Trophoblast cell (in vitro differentiated cells and primary cell): ENCODE results near the gene SPEF1.

Experiments
- DNase-seq, 2 donors: peaks; one replicate each; pipeline ENCODE4 v3.0.0-alpha.2; 2016
- H2AFZ ChIP-seq: 2 replicates; pipeline ENCODE4 v1.6.1; 2013; ENCODE audit warnings: low read length, moderate library complexity, mild to moderate bottlenecking; ENCODE audit not compliant: insufficient read depth, poor library complexity
- H2AK5ac ChIP-seq: 2 replicates; pipeline ENCODE4 v1.6.1; 2013; ENCODE audit warnings: mild to moderate bottlenecking, low read length
- H2BK120ac ChIP-seq: 2 replicates; pipeline ENCODE4 v1.6.1; 2013; ENCODE audit warnings: low read length, mild to moderate bottlenecking, moderate library complexity; ENCODE audit not compliant: insufficient read depth, poor library complexity
- H2BK12ac ChIP-seq: 2 replicates; pipeline ENCODE4 v1.6.1; 2013; ENCODE audit warnings: mild to moderate bottlenecking, low read length, moderate library complexity
- H2BK5ac ChIP-seq: 2 replicates; pipeline ENCODE4 v1.6.1; 2013; ENCODE audit warnings: low read length, low read depth, moderate library complexity, mild to moderate bottlenecking; ENCODE audit not compliant: poor library complexity
- H3K14ac ChIP-seq: 2 replicates; pipeline ENCODE4 v1.6.1; 2013; ENCODE audit warnings: mild to moderate bottlenecking, low read length
- H3K18ac ChIP-seq: 2 replicates; pipeline ENCODE4 v1.6.1; 2013; ENCODE audit warnings: mild to moderate bottlenecking, low read length
- H3K23ac ChIP-seq: 2 replicates; pipeline ENCODE4 v1.6.1; 2013; ENCODE audit warnings: low read length
- H3K27ac ChIP-seq: 2 replicates; pipeline ENCODE4 v1.5.1; 2013; ENCODE audit warnings: low read depth, mild to moderate bottlenecking, inconsistent platforms, low read length, moderate library complexity
- H3K27me3 ChIP-seq: 2 replicates; pipeline ENCODE4 v1.6.1; 2013; ENCODE audit warnings: inconsistent platforms, mild to moderate bottlenecking, low read length, moderate library complexity; ENCODE audit not compliant: insufficient read depth
- H3K36me3 ChIP-seq, 2 experiments: 1 replicate in 1 of 2; 2 replicates in 1 of 2; pipeline ENCODE4 v1.6.1; 2013; ENCODE audit warnings: low read length in 2 of 2, mild to moderate bottlenecking in 2 of 2, moderate library complexity in 1 of 2; ENCODE audit not compliant: insufficient read depth in 2 of 2, control insufficient read depth in 1 of 2
- H3K4ac ChIP-seq: 2 replicates; pipeline ENCODE4 v1.6.1; 2013; ENCODE audit warnings: low read depth, mild to moderate bottlenecking, low read length, moderate library complexity
- H3K4me1 ChIP-seq, 2 experiments: 1 replicate in 1 of 2; 2 replicates in 1 of 2; pipeline ENCODE4 v1.6.1; 2013; ENCODE audit warnings: low read length in 2 of 2, mild to moderate bottlenecking in 2 of 2, moderate library complexity in 1 of 2; ENCODE audit not compliant: insufficient read depth in 2 of 2, control insufficient read depth in 1 of 2
- H3K4me2 ChIP-seq: 2 replicates; pipeline ENCODE4 v1.6.1; 2013; ENCODE audit warnings: inconsistent platforms, mild to moderate bottlenecking, low read length, moderate library complexity
- H3K4me3 ChIP-seq: 2 replicates; pipeline ENCODE4 v1.5.1; 2013; ENCODE audit warnings: mild to moderate bottlenecking, low read depth, low read length, inconsistent platforms
- H3K79me1 ChIP-seq: one replicate; pipeline ENCODE4 v1.6.1; 2013; ENCODE audit warnings: low read length
- H3K79me2 ChIP-seq: 2 replicates; pipeline ENCODE4 v1.6.1; 2013; ENCODE audit warnings: low read length, mild to moderate bottlenecking; ENCODE audit not compliant: control insufficient read depth, insufficient read depth, poor library complexity
- H3K9ac ChIP-seq: 2 replicates; pipeline ENCODE4 v1.6.1; 2013; ENCODE audit warnings: mild to moderate bottlenecking, low read length
- H3K9me3 ChIP-seq: 2 replicates; pipeline ENCODE4 v1.6.1; 2013; ENCODE audit warnings: low read depth, mild to moderate bottlenecking, control low read depth, inconsistent platforms, low read length; ENCODE audit not compliant: insufficient read depth
- H4K12ac ChIP-seq: 2 replicates; pipeline ENCODE4 v1.6.1; 2013; ENCODE audit warnings: low read depth, mild to moderate bottlenecking, low read length, moderate library complexity
- H4K8ac ChIP-seq: 2 replicates; pipeline ENCODE4 v1.6.1; 2013; ENCODE audit warnings: low read depth, mild to moderate bottlenecking, low read length, moderate library complexity
- H4K91ac ChIP-seq: one replicate; pipeline ENCODE4 v1.6.1; 2013; ENCODE audit warnings: low read depth, mild to moderate bottlenecking, low read length, moderate library complexity
- WGBS: extraction: QIAGEN DNeasy Blood & Tissue Kit; methylation state at CpG from one replicate; pipeline ENCODE4 v1.1.7; 2013; ENCODE audit warnings: missing lambda C conversion rate; ENCODE audit not compliant: insufficient read length, insufficient coverage; ENCODE audit errors: extremely low coverage; 5-methylcytosine and 5-hydroxymethylcytosine counted together

SPEF1 gene

DNA sequence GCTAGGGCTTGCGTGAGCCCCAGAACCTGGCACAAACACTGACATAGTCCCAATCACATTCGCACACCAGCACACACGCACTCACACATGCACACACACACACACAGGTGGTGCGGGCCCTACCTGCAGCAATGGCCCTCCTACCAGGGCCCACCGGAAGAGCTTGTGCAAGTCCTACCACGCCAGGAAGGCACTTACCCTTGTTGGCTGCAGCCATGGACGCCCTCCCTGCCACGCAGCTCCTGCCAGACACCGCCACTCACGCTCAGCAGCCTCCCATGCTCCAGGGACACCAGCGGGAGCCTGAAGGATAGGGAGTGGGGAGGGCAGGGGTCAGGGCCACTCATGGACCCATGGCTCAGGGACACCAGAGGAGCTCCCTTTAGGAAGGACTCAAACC is 21.4 kb downstream of the SPEF1 start:
- Histone ChIP-seq H3K18ac (no peak overlapping the region), H2AK5ac (no peak overlapping the region), H2BK5ac (no peak overlapping the region), H3K79me1 (no peaks in the 10 kb centered on the region), H3K23ac (no peak overlapping the region), H4K12ac (no peak overlapping the region), H3K79me2 (no peaks in the 10 kb centered on the region), H3K14ac (no peak overlapping the region), H3K27me3 (no peaks in the 10 kb centered on the region), H2BK120ac (no peak overlapping the region), H3K27ac (no peak overlapping the region), H3K9ac (no peak overlapping the region), H3K36me3 (peaks cover 4% of the 10 kb centered on the region in 2 experiments), H3K9me3 (no peaks in the 10 kb centered on the region), H4K91ac (no peak overlapping the region), H3K4me3 (no peak overlapping the region), H4K8ac (no peak overlapping the region), H3K4ac (no peak overlapping the region), H2AFZ (no peak overlapping the region), H3K4me1 (peaks cover 0 to 3% of the 10 kb centered on the region in 2 experiments), H3K4me2 (no peak overlapping the region), H2BK12ac (no peak overlapping the region)
- no CpG with 5 or more reads among the region's 11 CpGs for WGBS
- DNase-seq = no peak

DNA sequence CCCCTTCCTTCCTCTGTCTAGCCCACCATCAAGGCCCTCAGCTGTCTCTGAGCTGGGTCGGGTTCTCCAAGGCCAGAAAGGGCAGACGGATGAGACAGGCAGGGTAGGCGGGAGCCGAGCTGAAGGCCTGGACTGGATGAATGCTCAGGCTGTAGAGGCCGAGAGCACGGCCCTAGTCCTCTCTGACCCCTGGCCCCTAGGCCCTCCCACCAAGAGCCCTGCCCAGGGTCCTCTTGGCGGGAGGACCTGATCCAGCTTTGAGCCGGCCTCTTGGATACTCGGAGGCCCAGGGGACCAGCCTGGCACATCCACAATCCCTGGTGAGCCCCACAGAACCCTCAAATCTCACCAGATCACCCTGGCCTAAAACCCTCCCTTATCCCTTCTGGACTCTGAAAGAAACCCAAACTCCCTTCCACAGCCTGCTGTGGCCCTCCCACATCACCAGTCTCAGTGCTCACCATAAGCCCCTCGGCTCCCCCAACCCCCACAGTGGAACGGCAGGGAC is 21.9 kb downstream of the SPEF1 start:
- no peaks in the 10 kb centered on the region for H3K9me3 ChIP-seq
- no peak overlapping the region for H3K9ac ChIP-seq
- H3K79me2 ChIP-seq = no peaks in the 10 kb centered on the region
- H2AFZ ChIP-seq = no peak overlapping the region
- H4K12ac ChIP-seq = no peak overlapping the region
- no peaks in the 10 kb centered on the region for H3K27me3 ChIP-seq
- no peak overlapping the region for H3K23ac ChIP-seq
- no peak overlapping the region for H3K18ac ChIP-seq
- no peak overlapping the region for H3K4me3 ChIP-seq
- no peak overlapping the region for H2AK5ac ChIP-seq
- WGBS = no CpG with 5 or more reads among the region's 11 CpGs
- no peak overlapping the region for H3K4me2 ChIP-seq
- H4K91ac ChIP-seq = no peak overlapping the region
- H3K4ac ChIP-seq = no peak overlapping the region
- H2BK5ac ChIP-seq = no peak overlapping the region
- H2BK120ac ChIP-seq = no peak overlapping the region
- DNase-seq = no peak
- H3K4me1 ChIP-seq = peaks cover 0 to 3% of the 10 kb centered on the region in 2 experiments
- H2BK12ac ChIP-seq = no peak overlapping the region
- no peaks in the 10 kb centered on the region for H3K79me1 ChIP-seq
- H3K36me3 ChIP-seq = peaks cover 4% of the 10 kb centered on the region in 2 experiments
- no peak overlapping the region for H3K14ac ChIP-seq
- no peak overlapping the region for H3K27ac ChIP-seq
- H4K8ac ChIP-seq = no peak overlapping the region

DNA sequence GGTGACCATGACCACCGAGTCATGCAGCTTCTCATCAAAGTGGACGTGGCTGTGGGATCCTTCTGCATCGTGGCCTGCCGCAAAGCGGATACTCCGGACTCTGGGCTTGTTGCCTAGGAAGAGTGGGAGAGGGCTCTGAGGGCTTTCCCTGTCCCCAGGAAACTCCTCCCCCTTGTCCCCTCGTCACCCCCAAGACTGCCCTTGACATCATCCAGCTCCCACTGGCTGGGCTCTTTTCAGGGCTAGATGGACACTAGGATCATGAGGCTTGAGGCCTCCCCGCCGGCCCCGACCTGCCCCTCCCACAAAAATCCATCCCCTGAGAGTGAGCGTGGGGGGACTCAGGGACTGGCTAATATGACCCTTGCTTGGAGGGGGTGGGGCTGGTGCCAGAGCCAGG is 22.7 kb downstream of the SPEF1 start:
- H3K23ac ChIP-seq = no peak overlapping the region
- no peak overlapping the region for H4K12ac ChIP-seq
- no peak overlapping the region for H3K27ac ChIP-seq

DNA sequence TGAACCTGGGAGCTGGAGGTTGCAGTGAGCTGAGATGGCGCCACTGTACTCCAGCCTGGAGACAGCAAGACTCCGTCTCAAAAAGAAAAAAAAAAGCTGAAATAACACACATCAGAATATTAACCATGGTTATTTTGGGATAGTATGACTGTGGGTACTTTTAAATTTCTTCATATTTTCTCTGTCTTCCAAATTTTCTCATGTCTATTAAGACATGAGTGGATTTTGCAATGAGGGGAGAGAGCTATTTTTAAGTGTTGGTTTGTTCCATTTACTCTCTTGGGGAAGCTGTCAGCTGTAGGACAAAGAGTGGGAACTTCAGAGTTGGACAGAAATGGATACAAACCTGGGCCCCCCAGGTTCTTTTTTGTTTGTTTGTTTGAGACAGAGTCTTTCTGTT is 24.0 kb downstream of the SPEF1 start:
- no peak overlapping the region for H3K18ac ChIP-seq
- no peak overlapping the region for H4K8ac ChIP-seq
- no peak overlapping the region for H3K4ac ChIP-seq
- peaks cover 4% of the 10 kb centered on the region in 2 experiments for H3K36me3 ChIP-seq
- no peak overlapping the region for H2BK120ac ChIP-seq
- H3K9ac ChIP-seq = no peak overlapping the region
- no peak overlapping the region for H2AFZ ChIP-seq
- H3K23ac ChIP-seq = no peak overlapping the region
- H3K4me1 ChIP-seq = peaks cover 0 to 3% of the 10 kb centered on the region in 2 experiments
- no peaks in the 10 kb centered on the region for H3K79me1 ChIP-seq
- DNase-seq = no peak
- no peaks in the 10 kb centered on the region for H3K79me2 ChIP-seq
- WGBS = no CpG with 5 or more reads among the region's 2 CpGs
- no peak overlapping the region for H2BK5ac ChIP-seq
- peaks cover under 1% of the 10 kb centered on the region for H3K27me3 ChIP-seq
- H3K27ac ChIP-seq = no peak overlapping the region
- H3K4me2 ChIP-seq = no peak overlapping the region
- no peak overlapping the region for H3K4me3 ChIP-seq
- no peak overlapping the region for H4K91ac ChIP-seq
- no peaks in the 10 kb centered on the region for H3K9me3 ChIP-seq
- H2AK5ac ChIP-seq = no peak overlapping the region
- H3K14ac ChIP-seq = no peak overlapping the region
- no peak overlapping the region for H4K12ac ChIP-seq
- H2BK12ac ChIP-seq = no peak overlapping the region

More for the DNA sequence above, 22.7 kb downstream of the SPEF1 start:
- Histone ChIP-seq H2BK12ac (no peak overlapping the region), H3K9me3 (no peaks in the 10 kb centered on the region), H2AK5ac (no peak overlapping the region), H3K4me3 (no peak overlapping the region), H2AFZ (no peak overlapping the region), H3K79me2 (no peaks in the 10 kb centered on the region), H3K9ac (no peak overlapping the region), H2BK120ac (no peak overlapping the region), H3K36me3 (peaks cover 4% of the 10 kb centered on the region in 2 experiments), H4K91ac (no peak overlapping the region), H2BK5ac (no peak overlapping the region), H3K18ac (no peak overlapping the region), H3K4ac (no peak overlapping the region), H4K8ac (no peak overlapping the region), H3K27me3 (no peaks in the 10 kb centered on the region), H3K4me1 (peaks cover 0 to 3% of the 10 kb centered on the region in 2 experiments), H3K79me1 (no peaks in the 10 kb centered on the region), H3K4me2 (no peak overlapping the region), H3K14ac (no peak overlapping the region)
- no CpG with 5 or more reads among the region's 11 CpGs for WGBS
- DNase-seq = no peak
